ENCODE measurements around the gene DPP9. TPM values are rescaled to one million over a fixed set of nuclear protein-coding genes. Genes with fewer than 3 reads are reported as not detected.

DPP9 gene
- total and polyA plus RNA-seq, 2 of the 8 experiments (the other 6 are each of a cell fraction or from before 2014, with no cell fraction given) = 11.6 to 40.7 TPM

GRCh38 chr19:4656102-4656501 lies 67.5 kb downstream of the DPP9 start:
- H3K23me2 ChIP-seq (ENCODE audit: low read depth, low read length) = no peaks in the 10 kb centered on the region
- peaks cover 2 to 14% (median 8%) of the 10 kb centered on the region in 4 experiments; a peak in 7 of 8 replicates for H3K36me3 ChIP-seq (ENCODE audit: control insufficient read depth in 2 of 4, insufficient read depth in 4 of 4, low read length in 3 of 4)
- no peak overlapping the region for H3K14ac ChIP-seq (ENCODE audit: insufficient read length)
- no peak overlapping the region for H3K23ac ChIP-seq (ENCODE audit: insufficient read length)
- no peak overlapping the region for H3K4me3 ChIP-seq (ENCODE audit: extremely low read depth in 1 of 4, insufficient read depth in 2 of 4, low read depth in 3 of 4, low read length in 4 of 4)
- DNase-seq (ENCODE audit: low read depth in 1 of 2, low spot score in 2 of 2) = no peak
- no peak overlapping the region for H2BK120ac ChIP-seq (replicated peaks; ENCODE audit: low read depth, low read length)
- H3K27ac ChIP-seq (ENCODE audit: low read depth, low read length) = no peak overlapping the region
- H3K18ac ChIP-seq (ENCODE audit: extremely low read depth, low read length) = no peak overlapping the region
- no peak overlapping the region for H2BK12ac ChIP-seq (ENCODE audit: low read depth, low read length)
- H4K20me1 ChIP-seq (replicated peaks in 1 of 2; ENCODE audit: control insufficient read depth in 1 of 2, insufficient read depth in 2 of 2, low read length in 2 of 2) = peaks cover 0 to 9% of the 10 kb centered on the region in 2 experiments
- no peaks in the 10 kb centered on the region for H3K9me3 ChIP-seq (ENCODE audit: insufficient read depth in 2 of 2, low read depth in 1 of 2, low read length in 1 of 2)
- ChIA-PET CTCF (ENCODE audit: partially characterized antibody) (interaction anchor here (0.6 to 2.3 kb wide), 11 partner anchors 12 to 430 kb away, joined by 3 to 9 read pairs (median 4); no protein-coding TSS in a partner anchor), POLR2A (ENCODE audit: partially characterized antibody) (interaction anchor here (0.8 kb wide), 1 partner anchor 21 kb away, joined by 4 read pairs; no protein-coding TSS in a partner anchor)
- H3K56ac ChIP-seq (replicated peaks; ENCODE audit: insufficient read length, low read depth, low read length) = no peak overlapping the region
- FAIRE-seq = no peak
- no peak overlapping the region for H2BK5ac ChIP-seq (ENCODE audit: low read depth, low read length)
- no peaks in the 10 kb centered on the region for H3K27me3 ChIP-seq (replicated peaks in 1 of 4; ENCODE audit: control insufficient read depth in 3 of 4, extremely low read depth in 1 of 4, insufficient read depth in 3 of 4, low read length in 3 of 4)
- H3K79me1 ChIP-seq (ENCODE audit: low read depth, low read length) = no peaks in the 10 kb centered on the region; the same call in 1 of the 2 replicates
- no peaks in the 10 kb centered on the region for H3K4me1 ChIP-seq (replicated peaks in 1 of 4; ENCODE audit: control insufficient read depth in 3 of 4, insufficient read depth in 4 of 4, low read length in 3 of 4)
- H2AFZ ChIP-seq (ENCODE audit: low read length) = no peak overlapping the region
- H3K4me2 ChIP-seq (ENCODE audit: insufficient read depth in 1 of 2, low read depth in 2 of 2, low read length in 2 of 2) = no peak overlapping the region
- no peak overlapping the region for H2AK5ac ChIP-seq (ENCODE audit: low read depth, low read length)
- no peak overlapping the region for H4K8ac ChIP-seq (ENCODE audit: extremely low read depth, insufficient read depth, low read length)
- 97% methylated on average over 6 of the region's 8 CpGs; no CpG with 5 or more reads in 1 of the 2 experiments for WGBS, 2 experiments (ENCODE audit: extremely low coverage in 1 of 2, insufficient coverage in 1 of 2, insufficient read length in 1 of 2, insufficient replicate concordance in 2 of 2, low coverage in 1 of 2, low lambda C conversion rate in 2 of 2, missing lambda C conversion rate in 1 of 2)
- H3K4ac ChIP-seq (replicated peaks; ENCODE audit: insufficient read length, low read depth, low read length) = no peak overlapping the region
- no peak overlapping the region for H4K5ac ChIP-seq (ENCODE audit: insufficient read length, low read depth, low read length)
- H2BK20ac ChIP-seq (ENCODE audit: low read length) = no peak overlapping the region
- no peak overlapping the region for H4K91ac ChIP-seq (replicated peaks; ENCODE audit: insufficient read length, low read length)
- H3K9ac ChIP-seq (replicated peaks in 1 of 4; ENCODE audit: extremely low read depth in 1 of 4, low read depth in 3 of 4, low read length in 3 of 4) = no peak overlapping the region
- H3K79me2 ChIP-seq (ENCODE audit: control insufficient read depth in 1 of 2, insufficient read depth in 2 of 2, low read length in 2 of 2) = no peaks in the 10 kb centered on the region
- no peak overlapping the region for H2BK15ac ChIP-seq (ENCODE audit: low read length)
- TF ChIP-seq SRF (IDR thresholded peaks at IDR 0.05; ENCODE audit: low read depth, low read length) (no peak), CTBP2 (IDR thresholded peaks at IDR 0.05; ENCODE audit: borderline replicate concordance, insufficient read depth, insufficient read length, low read length) (no peak), CREB1 (IDR thresholded peaks at IDR 0.05) (no peak), CEBPB (IDR thresholded peaks at IDR 0.05; ENCODE audit: low read depth, low read length) (no peak), CBX5 (IDR thresholded peaks at IDR 0.05; ENCODE audit: low read depth, low read length) (no peak), NANOG (IDR thresholded peaks at IDR 0.05; ENCODE audit: insufficient read depth, low read depth, low read length, poor library complexity, severe bottlenecking) (no peak), ASH2L (IDR thresholded peaks at IDR 0.05; ENCODE audit: low read length) (no peak), SIRT6 (IDR thresholded peaks at IDR 0.05; ENCODE audit: low read length) (no peak), KDM1A (IDR thresholded peaks at IDR 0.05; ENCODE audit: borderline replicate concordance, low read length) (no peak), EZH2 (IDR thresholded peaks at IDR 0.05; ENCODE audit: low read depth, low read length, severe bottlenecking) (no peak), SP2 (IDR thresholded peaks at IDR 0.05; ENCODE audit: low read length) (no peak), FOSL1 (IDR thresholded peaks at IDR 0.05; ENCODE audit: insufficient read depth, low read depth, low read length) (no peak), EGR1 (IDR thresholded peaks at IDR 0.05; ENCODE audit: borderline replicate concordance, low read depth, low read length) (no peak), SAP30 (IDR thresholded peaks at IDR 0.05; ENCODE audit: insufficient read depth, insufficient replicate concordance, low read length) (no peak)
